NCI-H146 treated with DMSO at 0.1 percent for 48 hours (cell line): ENCODE data around the gene RIPK1.

Experiments used
- DNase-seq: peaks from one replicate; lab custom pipeline; 2025; ENCODE audit not compliant: unreplicated experiment; lab: John Stamatoyannopoulos, UW

RIPK1 gene

GRCh38 chr6:3079682-3080081, 11.4 kb downstream of the RIPK1 start:
- no peak for DNase-seq

- DNase-seq = no peak
Measured at GRCh38 chr6:3081960-3082359, 13.7 kb downstream of the RIPK1 start.

- DNase-seq = no peak
Measured at GRCh38 chr6:3085074-3085473, 16.8 kb downstream of the RIPK1 start.

GRCh38 chr6:3086282-3086946, 18.1 kb downstream of the RIPK1 start:
- DNase-seq = no peak

- no peak for DNase-seq
Measured at GRCh38 chr6:3088446-3088845, 20.2 kb downstream of the RIPK1 start.

GRCh38 chr6:3088968-3089367, 20.7 kb downstream of the RIPK1 start:
- no peak for DNase-seq

GRCh38 chr6:3090013-3090412, 21.7 kb downstream of the RIPK1 start:
- DNase-seq = no peak

- DNase-seq = no peak
Measured at GRCh38 chr6:3094815-3095214, 26.5 kb downstream of the RIPK1 start.

GRCh38 chr6:3102875-3103274, 34.6 kb downstream of the RIPK1 start:
- no peak for DNase-seq

GRCh38 chr6:3108746-3109414, 40.6 kb downstream of the RIPK1 start:
- DNase-seq = no peak

GRCh38 chr6:3109761-3110160, 41.5 kb downstream of the RIPK1 start:
- no peak for DNase-seq

- no peak for DNase-seq
Measured at GRCh38 chr6:3114377-3114776, 46.1 kb downstream of the RIPK1 start.

- DNase-seq = no peak
Measured at GRCh38 chr6:3117912-3118352, 49.6 kb downstream of the RIPK1 start.

GRCh38 chr6:3118353-3119039, 50.2 kb downstream of the RIPK1 start, which contains the start of gene BPHL:
Gene BPHL, plus strand, starts transcription at chr6:3118711. Its CDS starts 30 bp downstream, at chr6:3118741.
- peak; percentile 93 for DNase-seq

- no peak for DNase-seq
Measured at GRCh38 chr6:3119040-3119723, 50.9 kb downstream of the RIPK1 start.

- DNase-seq = no peak
Measured at GRCh38 chr6:3120765-3121089, 52.4 kb downstream of the RIPK1 start.

- DNase-seq = no peak
Measured at GRCh38 chr6:3122823-3123182, 54.5 kb downstream of the RIPK1 start.

GRCh38 chr6:3124667-3125066, 56.4 kb downstream of the RIPK1 start:
- DNase-seq = no peak

- DNase-seq = no peak
Measured at GRCh38 chr6:3125815-3126214, 57.5 kb downstream of the RIPK1 start.

GRCh38 chr6:3128356-3129108, 60.2 kb downstream of the RIPK1 start:
- no peak for DNase-seq

- DNase-seq = no peak
Measured at GRCh38 chr6:3131695-3132094, 63.4 kb downstream of the RIPK1 start.
